Mesendoderm (in vitro differentiated cells): Measurements from ENCODE around the gene CHMP2A. TPM values are rescaled to one million over a fixed set of nuclear protein-coding genes. Genes with fewer than 3 reads are reported as not detected.
"Not testable (repeated sequence)": the region's sequence is repeated elsewhere in the genome, so short reads cannot be mapped to it uniquely, and the experiment has no call there.

Experiments used
- DNase-seq: peaks from one replicate; pipeline ENCODE4 v3.0.0; 2013
- H2AK5ac ChIP-seq: 2 replicates; pipeline ENCODE4 v1.6.1; 2013; ENCODE audit warnings: low read length, inconsistent platforms
- H2BK120ac ChIP-seq: 2 replicates; pipeline ENCODE4 v1.6.1; 2013; ENCODE audit warnings: low read depth, mild to moderate bottlenecking, low read length, moderate library complexity, mixed read lengths
- H2BK15ac ChIP-seq: replicated peaks from 2 replicates; pipeline ENCODE4 v1.6.1; 2013; ENCODE audit warnings: low read depth, mild to moderate bottlenecking, moderate library complexity
- H2BK5ac ChIP-seq: 2 replicates; pipeline ENCODE4 v1.6.1; 2013; ENCODE audit warnings: low read length, inconsistent platforms
- H3K18ac ChIP-seq: 2 replicates; pipeline ENCODE4 v1.6.1; 2013; ENCODE audit warnings: mild to moderate bottlenecking, low read length, mixed read lengths
- H3K23ac ChIP-seq: one replicate; pipeline ENCODE4 v1.6.1; 2013; ENCODE audit warnings: low read length
- H3K27ac ChIP-seq: 2 replicates; pipeline ENCODE4 v1.5.1; 2013; ENCODE audit warnings: low read depth, mild to moderate bottlenecking, inconsistent platforms, low read length, moderate library complexity
- H3K27me3 ChIP-seq: 2 replicates; pipeline ENCODE4 v1.6.1; 2013; ENCODE audit warnings: low read length, control low read depth, mild to moderate bottlenecking, inconsistent platforms; ENCODE audit not compliant: insufficient read depth, poor library complexity
- H3K36me3 ChIP-seq: 2 replicates; pipeline ENCODE4 v1.6.1; 2013; ENCODE audit warnings: low read length, inconsistent platforms; ENCODE audit not compliant: control insufficient read depth, insufficient read depth
- H3K4ac ChIP-seq: one replicate; pipeline ENCODE4 v1.6.1; 2013; ENCODE audit warnings: low read depth, mild to moderate bottlenecking, low read length, moderate library complexity
- H3K4me1 ChIP-seq: 2 replicates; pipeline ENCODE4 v1.6.1; 2013; ENCODE audit warnings: low read depth, low read length, inconsistent platforms; ENCODE audit not compliant: control insufficient read depth
- H3K4me2 ChIP-seq: 2 replicates; pipeline ENCODE4 v1.6.1; 2013; ENCODE audit warnings: low read length
- H3K4me3 ChIP-seq: 2 replicates; pipeline ENCODE4 v1.5.1; 2013; ENCODE audit warnings: mild to moderate bottlenecking, low read length
- H3K56ac ChIP-seq: one replicate; pipeline ENCODE4 v1.6.1; 2013; ENCODE audit warnings: low read length
- H3K79me1 ChIP-seq: 2 replicates; pipeline ENCODE4 v1.6.1; 2013; ENCODE audit warnings: low read length, inconsistent platforms
- H3K79me2 ChIP-seq: 2 replicates; pipeline ENCODE4 v1.6.1; 2013; ENCODE audit warnings: mild to moderate bottlenecking, low read length; ENCODE audit not compliant: control insufficient read depth, insufficient read depth
- H3K9ac ChIP-seq: 2 replicates; pipeline ENCODE4 v1.6.1; 2013; ENCODE audit warnings: low read length, inconsistent platforms
- H4K5ac ChIP-seq: one replicate; pipeline ENCODE4 v1.6.1; 2013; ENCODE audit warnings: low read length
- H4K8ac ChIP-seq: one replicate; pipeline ENCODE4 v1.6.1; 2013; ENCODE audit warnings: low read depth, mild to moderate bottlenecking, control low read depth, low read length, moderate library complexity
- WGBS: extraction: QIAGEN DNeasy Blood & Tissue Kit; methylation state at CpG from one replicate; pipeline ENCODE4 v1.1.7; 2013; ENCODE audit warnings: low lambda C conversion rate, missing lambda C conversion rate; ENCODE audit not compliant: insufficient coverage; ENCODE audit errors: extremely low coverage; 5-methylcytosine and 5-hydroxymethylcytosine counted together
- small RNA-seq: library from polyadenylated mRNA; stranded (forward); fragments of <200 nt; extraction: miRNeasy Mini kit (QIAGEN cat#:217004); gene quantifications from one replicate; pipeline ENCODE3, GENCODE V24; 2013; ENCODE audit not compliant: insufficient read depth

CHMP2A gene

GRCh38 chr19:58509731-58510083 lies 45.2 kb downstream of the CHMP2A start:
- H3K9ac ChIP-seq, result no peak overlapping the region
- no peak overlapping the region for H3K56ac ChIP-seq
- H3K4me3 ChIP-seq, result no peak overlapping the region
- no peak overlapping the region for H3K18ac ChIP-seq
- H3K4me1 ChIP-seq, result peaks cover 3% of the 10 kb centered on the region
- no peak overlapping the region for H2BK120ac ChIP-seq
- H3K79me1 ChIP-seq, result peaks cover 3% of the 10 kb centered on the region
- H3K27me3 ChIP-seq, result no peaks in the 10 kb centered on the region
- WGBS, result no CpG with 5 or more reads among the region's 11 CpGs
- no peak for DNase-seq
- H3K27ac ChIP-seq, result no peak overlapping the region
- H2AK5ac ChIP-seq, result no peak overlapping the region
- H4K8ac ChIP-seq, result no peak overlapping the region
- no peak overlapping the region for H3K4me2 ChIP-seq
- no peak overlapping the region for H3K4ac ChIP-seq
- no peaks in the 10 kb centered on the region for H3K36me3 ChIP-seq
- H2BK15ac ChIP-seq, result no peak overlapping the region
- no peak overlapping the region for H3K23ac ChIP-seq
- peaks cover 3% of the 10 kb centered on the region for H3K79me2 ChIP-seq
- no peak overlapping the region for H4K5ac ChIP-seq
- H2BK5ac ChIP-seq, result no peak overlapping the region

- not testable (repeated sequence) for H3K36me3 ChIP-seq, H3K79me1 ChIP-seq, H3K9ac ChIP-seq, H4K8ac ChIP-seq, H2AK5ac ChIP-seq, H2BK120ac ChIP-seq, H3K23ac ChIP-seq, H2BK15ac ChIP-seq, H3K56ac ChIP-seq, H3K27ac ChIP-seq, H2BK5ac ChIP-seq, H3K18ac ChIP-seq, H3K4me1 ChIP-seq, H3K4me2 ChIP-seq, H3K4ac ChIP-seq, DNase-seq, H3K27me3 ChIP-seq, H3K4me3 ChIP-seq, H3K79me2 ChIP-seq, H4K5ac ChIP-seq
- WGBS, result no CpG with 5 or more reads among the region's 8 CpGs
These were observed 47.2 kb downstream of the CHMP2A start for GRCh38 chr19:58507602-58508223.

Small RNAs within 50 kb of the gene (small RNA-seq; reads per million reads assigned to genes)
- gene MIR6807 (3.8 reads per million, percentile 58 among the genes with 10 or more reads in this experiment), gene RN7SL525P (not detected)
